MCF 10A (cell line): Measurements from ENCODE around the gene PI4KA. TPM values are rescaled to one million over a fixed set of nuclear protein-coding genes. Genes with fewer than 3 reads are reported as not detected.

Experiments used
- BruUV-seq: library from RNA; stranded (reverse); fragments of 400-500 nt; replicated peaks from 2 replicates; lab custom pipeline; 2021; lab: Mats Ljungman, UMichigan
- CTCF ChIA-PET: fragments of 300-600 bp; sonication (Branson Sonifier 250); formaldehyde crosslinking; extraction: SDS; loops from one replicate; lab custom pipeline; 2021; ENCODE audit warnings: antibody characterized with exemption, inconsistent platforms; lab: Yijun Ruan, JAX
- POLR2A ChIA-PET: fragments of 300-600, 350-650 bp; sonication (Branson Sonifier 250); formaldehyde crosslinking; extraction: SDS; loops from one replicate; lab custom pipeline; 2020; ENCODE audit warnings: antibody characterized with exemption, inconsistent platforms; lab: Yijun Ruan, JAX
- DNase-seq: peaks from one replicate; pipeline ENCODE4 v3.0.0-alpha.2; 2018; ENCODE audit not compliant: unreplicated experiment
- H3K27ac Mint-ChIP-seq: one replicate; pipeline ENCODE4 v1.8.0; 2022; ENCODE audit warnings: mild to moderate bottlenecking, low read depth, mixed read lengths; ENCODE audit not compliant: unreplicated experiment
- H3K27me3 Mint-ChIP-seq: one replicate; pipeline ENCODE4 v1.8.0; 2022; ENCODE audit warnings: mixed read lengths; ENCODE audit not compliant: insufficient read depth, unreplicated experiment
- H3K36me3 Mint-ChIP-seq: one replicate; pipeline ENCODE4 v1.8.0; 2022; ENCODE audit warnings: mild to moderate bottlenecking, moderate library complexity, mixed read lengths; ENCODE audit not compliant: insufficient read depth, unreplicated experiment
- H3K4me1 Mint-ChIP-seq: one replicate; pipeline ENCODE4 v1.8.0; 2022; ENCODE audit warnings: mixed read lengths; ENCODE audit not compliant: insufficient read depth, unreplicated experiment
- H3K4me3 Mint-ChIP-seq: one replicate; pipeline ENCODE4 v1.8.0; 2022; ENCODE audit warnings: mild to moderate bottlenecking, moderate library complexity, mixed read lengths; ENCODE audit not compliant: unreplicated experiment
- H3K9me3 Mint-ChIP-seq: one replicate; pipeline ENCODE4 v1.8.0; 2022; ENCODE audit warnings: mixed read lengths; ENCODE audit not compliant: unreplicated experiment
- CTCF ChIP-seq: fragments of 200-600 bp; IDR thresholded peaks from one replicate; pipeline ENCODE4 v1.8.0; 2022; ENCODE audit warnings: antibody characterized with exemption, mild to moderate bottlenecking; ENCODE audit not compliant: unreplicated experiment
- intact Hi-C: fragments of 100-400 bp; cut with micrococcal nuclease; formaldehyde crosslinking; loops from 2 replicates; pipeline ENCODE4 v1.14.1; 2022
- total RNA-seq: library from RNA; stranded (reverse); gene quantifications from 2 replicates; pipeline ENCODE4 v1.2.3, GENCODE V29; 2022

PI4KA gene
- total RNA-seq, 1 experiment from 2014 or later: 39.0 TPM

- TF ChIP-seq CTCF: no peak
- ChIA-PET CTCF (no interaction called here), POLR2A (no interaction called here)
- no peak for DNase-seq
- intact Hi-C loops: no loop called here
- no peaks in the 10 kb centered on the region for H3K4me1 Mint-ChIP-seq
- H3K27me3 Mint-ChIP-seq: no peaks in the 10 kb centered on the region
- BruUV-seq: no TSS peak
- H3K27ac Mint-ChIP-seq: no peak overlapping the region
- no peaks in the 10 kb centered on the region for H3K9me3 Mint-ChIP-seq
- peaks cover 65% of the 10 kb centered on the region for H3K36me3 Mint-ChIP-seq
- no peak overlapping the region for H3K4me3 Mint-ChIP-seq
Measured at GRCh38 chr22:20760084-20760483, 98.5 kb downstream of the PI4KA start.

GRCh38 chr22:20758688-20759087 is 99.9 kb downstream of the PI4KA start:
- POLR2A ChIA-PET: no interaction called here
- intact Hi-C loops: no loop called here
- Mint-ChIP-seq H3K36me3 (peaks cover 58% of the 10 kb centered on the region), H3K9me3 (no peaks in the 10 kb centered on the region), H3K27ac (no peak overlapping the region), H3K27me3 (no peaks in the 10 kb centered on the region), H3K4me1 (no peaks in the 10 kb centered on the region), H3K4me3 (no peak overlapping the region)
- no TSS peak for BruUV-seq
- CTCF ChIA-PET: interaction anchor here (0.6 to 3.4 kb wide), 3 partner anchors 17 to 235 kb away, joined by 3 to 11 read pairs (median 3); no protein-coding TSS in a partner anchor
- peak; percentile 14 for DNase-seq
- no peak for TF ChIP-seq CTCF

- no peak for TF ChIP-seq CTCF
- CTCF ChIA-PET: interaction anchor here (0.6 to 3.4 kb wide), 4 partner anchors 15 to 129 kb away, joined by 3 to 11 read pairs (median 4); no protein-coding TSS in a partner anchor
- Mint-ChIP-seq H3K36me3 (peaks cover 50% of the 10 kb centered on the region), H3K27me3 (no peaks in the 10 kb centered on the region), H3K4me1 (no peaks in the 10 kb centered on the region), H3K4me3 (no peak overlapping the region), H3K9me3 (no peaks in the 10 kb centered on the region), H3K27ac (peak overlapping the region; percentile 59)
- intact Hi-C loops: no loop called here
- DNase-seq: no peak
- BruUV-seq: no TSS peak
- POLR2A ChIA-PET: interaction anchor here (1.6 kb wide), 1 partner anchor 21 kb away, joined by 4 read pairs; no protein-coding TSS in a partner anchor
Measured at GRCh38 chr22:20756846-20757245, 101.8 kb downstream of the PI4KA start.

GRCh38 chr22:20752873-20753272 is 105.7 kb downstream of the PI4KA start:
- intact Hi-C loops: no loop called here
- H3K4me3 Mint-ChIP-seq: no peak overlapping the region
- peaks cover 39% of the 10 kb centered on the region for H3K36me3 Mint-ChIP-seq
- no TSS peak for BruUV-seq
- H3K9me3 Mint-ChIP-seq: no peaks in the 10 kb centered on the region
- H3K4me1 Mint-ChIP-seq: peaks cover 12% of the 10 kb centered on the region
- ChIA-PET CTCF (interaction anchor here (0.5 to 1.5 kb wide), 3 partner anchors 11 to 80 kb away, joined by 3 to 5 read pairs (median 4); no protein-coding TSS in a partner anchor), POLR2A (no interaction called here)
- no peaks in the 10 kb centered on the region for H3K27me3 Mint-ChIP-seq
- no peak overlapping the region for H3K27ac Mint-ChIP-seq
- no peak for TF ChIP-seq CTCF
- DNase-seq: no peak
